HepG2 (cell line): ENCODE results near the gene RAD54L. TPM values are rescaled to one million over a fixed set of nuclear protein-coding genes. Genes with fewer than 3 reads are reported as not detected.

Source experiments
- ATAD3A ChIP-seq: sonication (generic); formaldehyde crosslinking; IDR thresholded peaks from 2 replicates; pipeline ENCODE4 v1.4.0; 2020; ENCODE audit warnings: missing genetic modification reagents
- BORCS8-MEF2B ChIP-seq: sonication (generic); formaldehyde crosslinking; IDR thresholded peaks from 2 replicates; pipeline ENCODE4 v1.8.0; 2022; ENCODE audit warnings: mild to moderate bottlenecking, missing genetic modification reagents
- CHD2 ChIP-seq: IDR thresholded peaks from 2 replicates; pipeline ENCODE4 v1.6.1; 2011; ENCODE audit warnings: low read depth, low read length, improper control_type of control experiment
- CSRNP1 ChIP-seq: sonication (generic); formaldehyde crosslinking; IDR thresholded peaks from 2 replicates; pipeline ENCODE4 v1.8.1; 2023; ENCODE audit warnings: mild to moderate bottlenecking, missing genetic modification reagents
- DBP ChIP-seq: sonication (generic); formaldehyde crosslinking; IDR thresholded peaks from 2 replicates; pipeline ENCODE4 v1.4.0; 2020; ENCODE audit warnings: missing genetic modification reagents; ENCODE audit errors: not compliant biosample characterization
- ETV5 ChIP-seq: IDR thresholded peaks from 2 replicates; pipeline ENCODE4 v1.6.1; 2018; ENCODE audit warnings: missing biosample characterization, missing genetic modification reagents, inconsistent platforms, borderline replicate concordance
- FOXK1 ChIP-seq: sonication (generic); formaldehyde crosslinking; IDR thresholded peaks from 2 replicates; pipeline ENCODE4 v1.4.0; 2020; ENCODE audit warnings: low read depth, missing genetic modification reagents, borderline replicate concordance
- GFI1 ChIP-seq: sonication (generic); formaldehyde crosslinking; IDR thresholded peaks from 2 replicates; pipeline ENCODE4 v1.5.0; 2020; ENCODE audit warnings: missing genetic modification reagents, mild to moderate bottlenecking, borderline replicate concordance
- KLF15 ChIP-seq: sonication (generic); formaldehyde crosslinking; IDR thresholded peaks from 2 replicates; pipeline ENCODE4 v1.8.1; 2023; ENCODE audit warnings: borderline replicate concordance, mild to moderate bottlenecking, inconsistent platforms, missing genetic modification reagents, mixed read lengths
- MAF1 ChIP-seq: sonication (generic); formaldehyde crosslinking; IDR thresholded peaks from 2 replicates; pipeline ENCODE4 v1.5.0; 2020; ENCODE audit warnings: missing genetic modification reagents, borderline replicate concordance
- MEIS2 ChIP-seq: sonication (generic); formaldehyde crosslinking; IDR thresholded peaks from 2 replicates; pipeline ENCODE4 v1.9.0; 2021; ENCODE audit warnings: mild to moderate bottlenecking, missing genetic modification reagents
- NFIC ChIP-seq: IDR thresholded peaks from 2 replicates; pipeline ENCODE4 v1.6.1; 2012; ENCODE audit warnings: mild to moderate bottlenecking, low read length, inconsistent platforms
- NFKB2 ChIP-seq: sonication (generic); formaldehyde crosslinking; IDR thresholded peaks from 2 replicates; pipeline ENCODE4 v1.4.0; 2020; ENCODE audit warnings: missing genetic modification reagents, borderline replicate concordance
- NR2F6 ChIP-seq, 2 experiments: IDR thresholded peaks; 2 replicates each; pipeline ENCODE4 v1.6.1; 2016; ENCODE audit warnings: antibody characterized with exemption in 1 of 2, mild to moderate bottlenecking in 1 of 2
- PHF8 ChIP-seq: sonication (generic); formaldehyde crosslinking; IDR thresholded peaks from 2 replicates; pipeline ENCODE4 v1.5.0; 2020; ENCODE audit warnings: missing genetic modification reagents
- REXO4 ChIP-seq: sonication (generic); formaldehyde crosslinking; IDR thresholded peaks from 2 replicates; pipeline ENCODE4 v1.8.0; 2022; ENCODE audit warnings: missing genetic modification reagents, mild to moderate bottlenecking, borderline replicate concordance
- SMAD3 ChIP-seq: sonication (generic); formaldehyde crosslinking; IDR thresholded peaks from 2 replicates; pipeline ENCODE4 v1.4.0; 2020; ENCODE audit warnings: missing genetic modification reagents
- SMYD3 ChIP-seq: sonication (generic); formaldehyde crosslinking; IDR thresholded peaks from 2 replicates; pipeline ENCODE4 v1.8.1; 2023; ENCODE audit warnings: mild to moderate bottlenecking, missing genetic modification reagents
- TAF15 ChIP-seq: fragments of 200-400 bp; formaldehyde crosslinking; IDR thresholded peaks from one replicate; pipeline ENCODE4 v1.6.1; 2018; ENCODE audit warnings: mild to moderate bottlenecking, low read depth, low read length; ENCODE audit not compliant: poor library complexity, severe bottlenecking
- TIGD3 ChIP-seq: sonication (generic); formaldehyde crosslinking; IDR thresholded peaks from 2 replicates; pipeline ENCODE4 v1.5.1; 2020; ENCODE audit warnings: mild to moderate bottlenecking, missing genetic modification reagents, borderline replicate concordance
- ZBTB7B ChIP-seq: sonication (generic); formaldehyde crosslinking; IDR thresholded peaks from 2 replicates; pipeline ENCODE4 v1.4.0; 2020; ENCODE audit warnings: missing genetic modification reagents
- ZNF205 ChIP-seq: IDR thresholded peaks from 2 replicates; pipeline ENCODE4 v1.6.1; 2018; ENCODE audit warnings: missing biosample characterization, missing genetic modification reagents
- ZNF30 ChIP-seq: sonication (generic); formaldehyde crosslinking; IDR thresholded peaks from 2 replicates; pipeline ENCODE4 v1.5.0; 2020; ENCODE audit warnings: mild to moderate bottlenecking, missing genetic modification reagents
- ZNF468 ChIP-seq: sonication (generic); formaldehyde crosslinking; IDR thresholded peaks from 2 replicates; pipeline ENCODE4 v1.8.0; 2022; ENCODE audit warnings: mild to moderate bottlenecking, moderate library complexity, missing genetic modification reagents
- ZNF558 ChIP-seq: sonication (generic); formaldehyde crosslinking; IDR thresholded peaks from 2 replicates; pipeline ENCODE4 v1.9.0; 2022; ENCODE audit warnings: mild to moderate bottlenecking, missing genetic modification reagents, borderline replicate concordance
- ZNF563 ChIP-seq: sonication (generic); formaldehyde crosslinking; IDR thresholded peaks from 2 replicates; pipeline ENCODE4 v1.8.0; 2022; ENCODE audit warnings: mild to moderate bottlenecking, moderate library complexity, missing genetic modification reagents
- ZNF775 ChIP-seq: sonication (generic); formaldehyde crosslinking; IDR thresholded peaks from 2 replicates; pipeline ENCODE4 v1.4.0; 2020; ENCODE audit warnings: missing genetic modification reagents, mild to moderate bottlenecking, moderate library complexity, borderline replicate concordance
- ZSCAN22 ChIP-seq: sonication (generic); formaldehyde crosslinking; IDR thresholded peaks from 2 replicates; pipeline ENCODE4 v1.4.0; 2020; ENCODE audit warnings: mild to moderate bottlenecking, missing genetic modification reagents
- polyA plus RNA-seq, 8 experiments: library from polyadenylated mRNA; depleted of rRNA in 3 of 8; stranded (reverse) in 7 of 8; unstranded in 1 of 8; fragments of >200 nt; fragmentation: Illumina TruSeq in 4 of 8; extraction: Trizol in 4 of 8; gene quantifications; 2 replicates each; pipeline versions ENCODE4 v1.2.1 to v1.2.3, GENCODE V29; 2011 to 2016; ENCODE audit warnings: low read depth in 4 of 8, missing spikeins in 1 of 8, mixed read lengths in 1 of 8; ENCODE audit not compliant: insufficient read depth in 1 of 8
- total RNA-seq, 5 experiments: library from RNA; depleted of rRNA; stranded (reverse); fragments of >200 nt; fragmentation: Illumina TruSeq; extraction: Trizol; gene quantifications; 2 replicates each; pipeline ENCODE4 v1.2.3, GENCODE V29; 2016; ENCODE audit warnings: low read depth in 1 of 5

The RAD54L gene
- total and polyA plus RNA-seq, 2 of the 13 experiments (the other 11 are each of a cell fraction or from before 2014, with no cell fraction given), result 10.2 to 30.0 TPM

- TF ChIP-seq BORCS8-MEF2B (CRISPR knock-in tag), result peak; percentile 16; the same call in 1 of the 2 replicates
- peak; percentile 16 for TF ChIP-seq TAF15
- no peak for TF ChIP-seq NR2F6 (IDR thresholded peaks at IDR 0.05)
- TF ChIP-seq NR2F6 (CRISPR knock-in tag; IDR thresholded peaks at IDR 0.05), result 0 out of 2 replicates have a peak, but pooled peaks have one; percentile 4
- peak; percentile 55; the same call in 1 of the 2 replicates for TF ChIP-seq ZNF30 (CRISPR knock-in tag)
- no peak for TF ChIP-seq ZNF775 (CRISPR knock-in tag)
- peak; percentile 39; the same call in 1 of the 2 replicates for TF ChIP-seq CSRNP1 (CRISPR knock-in tag)
- TF ChIP-seq ZNF563 (CRISPR knock-in tag), result 0 out of 2 replicates have a peak, but pooled peaks have one; percentile 48
- no peak for TF ChIP-seq NFIC
- 0 out of 2 replicates have a peak, but pooled peaks have one; percentile 19 for TF ChIP-seq KLF15 (CRISPR knock-in tag)
- TF ChIP-seq SMYD3 (CRISPR knock-in tag), result no peak
- peak; percentile 55; the same call in 1 of the 2 replicates for TF ChIP-seq MEIS2 (CRISPR knock-in tag)
- 0 out of 2 replicates have a peak, but pooled peaks have one; percentile 1 for TF ChIP-seq MAF1 (CRISPR knock-in tag)
- no peak for TF ChIP-seq ETV5 (CRISPR knock-in tag)
- TF ChIP-seq FOXK1 (CRISPR knock-in tag), result peak; percentile 28; the same call in 1 of the 2 replicates
- TF ChIP-seq CHD2, result no peak
- TF ChIP-seq ZNF205 (CRISPR knock-in tag), result no peak
- TF ChIP-seq ZNF468 (CRISPR knock-in tag), result 0 out of 2 replicates have a peak, but pooled peaks have one; percentile 47
- peak; percentile 92 for TF ChIP-seq PHF8
- no peak for TF ChIP-seq SMAD3 (CRISPR knock-in tag)
- TF ChIP-seq NFKB2 (CRISPR knock-in tag), result peak; percentile 14; the same call in 1 of the 2 replicates
- peak; percentile 12 for TF ChIP-seq DBP (CRISPR knock-in tag)
- TF ChIP-seq ZSCAN22 (CRISPR knock-in tag), result no peak; the same call in 1 of the 2 replicates
- TF ChIP-seq ATAD3A, result peak; percentile 16; the same call in 1 of the 2 replicates
- TF ChIP-seq ZNF558 (CRISPR knock-in tag), result peak; percentile 80; the same call in 1 of the 2 replicates
- TF ChIP-seq TIGD3 (CRISPR knock-in tag), result 0 out of 2 replicates have a peak, but pooled peaks have one; percentile 22
- TF ChIP-seq ZBTB7B (CRISPR knock-in tag), result peak; percentile 61
- TF ChIP-seq REXO4 (CRISPR knock-in tag), result 0 out of 2 replicates have a peak, but pooled peaks have one; percentile 35
- no peak for TF ChIP-seq GFI1 (CRISPR knock-in tag)
These were observed 55.1 kb downstream of the RAD54L start (continued) for GRCh38 chr1:46302641-46303037.
